Measurements from ENCODE around the gene SLC35A4. TPM values are rescaled to one million over a fixed set of nuclear protein-coding genes. Genes with fewer than 3 reads are reported as not detected.

SLC35A4 gene
- total and polyA plus RNA-seq, 2 of the 13 experiments (the other 11 are each of a cell fraction or from before 2014, with no cell fraction given), result 0.71 to 4.0 TPM

DNA sequence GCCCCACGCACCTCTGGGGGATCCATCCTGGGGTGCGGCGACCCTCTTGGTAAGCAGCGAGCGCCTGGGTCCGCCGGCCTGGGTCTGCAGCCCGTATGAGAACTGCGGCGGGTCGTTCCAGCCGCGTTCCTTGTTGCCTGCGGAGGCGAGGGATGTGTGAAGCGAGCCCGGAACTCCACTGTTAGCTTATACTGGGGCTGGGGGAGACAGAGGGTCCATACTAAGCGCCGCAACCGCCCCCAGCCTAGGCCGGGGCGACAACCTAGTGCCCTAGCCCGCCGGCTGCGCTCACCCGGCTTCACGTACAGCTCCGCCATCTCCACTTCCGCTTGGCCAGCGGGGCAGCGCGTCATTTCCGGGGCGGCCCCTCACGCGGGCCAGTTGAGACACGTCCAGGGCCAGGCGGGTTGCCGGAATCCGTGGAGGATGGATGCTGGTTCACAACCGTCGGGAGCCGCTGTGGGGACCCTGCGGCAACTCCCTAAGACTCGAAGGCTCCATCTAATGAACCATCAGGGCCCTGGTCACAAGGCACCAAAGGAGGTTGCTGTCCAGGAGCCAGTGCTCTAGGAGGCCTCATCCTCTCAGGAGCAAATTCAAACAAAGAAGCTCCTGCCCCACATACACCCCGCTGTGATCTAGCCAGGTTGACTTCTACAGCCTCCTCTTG is 7.4 kb upstream of the SLC35A4 start, which contains the start of gene SRA1 (continued):
- TF ChIP-seq, protein P1, sequence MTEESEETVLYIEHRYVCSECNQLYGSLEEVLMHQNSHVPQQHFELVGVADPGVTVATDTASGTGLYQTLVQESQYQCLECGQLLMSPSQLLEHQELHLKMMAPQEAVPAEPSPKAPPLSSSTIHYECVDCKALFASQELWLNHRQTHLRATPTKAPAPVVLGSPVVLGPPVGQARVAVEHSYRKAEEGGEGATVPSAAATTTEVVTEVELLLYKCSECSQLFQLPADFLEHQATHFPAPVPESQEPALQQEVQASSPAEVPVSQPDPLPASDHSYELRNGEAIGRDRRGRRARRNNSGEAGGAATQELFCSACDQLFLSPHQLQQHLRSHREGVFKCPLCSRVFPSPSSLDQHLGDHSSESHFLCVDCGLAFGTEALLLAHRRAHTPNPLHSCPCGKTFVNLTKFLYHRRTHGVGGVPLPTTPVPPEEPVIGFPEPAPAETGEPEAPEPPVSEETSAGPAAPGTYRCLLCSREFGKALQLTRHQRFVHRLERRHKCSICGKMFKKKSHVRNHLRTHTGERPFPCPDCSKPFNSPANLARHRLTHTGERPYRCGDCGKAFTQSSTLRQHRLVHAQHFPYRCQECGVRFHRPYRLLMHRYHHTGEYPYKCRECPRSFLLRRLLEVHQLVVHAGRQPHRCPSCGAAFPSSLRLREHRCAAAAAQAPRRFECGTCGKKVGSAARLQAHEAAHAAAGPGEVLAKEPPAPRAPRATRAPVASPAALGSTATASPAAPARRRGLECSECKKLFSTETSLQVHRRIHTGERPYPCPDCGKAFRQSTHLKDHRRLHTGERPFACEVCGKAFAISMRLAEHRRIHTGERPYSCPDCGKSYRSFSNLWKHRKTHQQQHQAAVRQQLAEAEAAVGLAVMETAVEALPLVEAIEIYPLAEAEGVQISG (CRISPR knock-in tag; IDR thresholded peaks at IDR 0.05), result peak; percentile 92
- TF ChIP-seq ZFP36L1 (CRISPR knock-in tag; IDR thresholded peaks at IDR 0.05) (no peak), HMGA1 (CRISPR knock-in tag; conservative IDR thresholded peaks at IDR 0.05) (no peak), ISL2 (CRISPR knock-in tag; IDR thresholded peaks at IDR 0.05) (peak; percentile 58), ZNF264 (CRISPR knock-in tag; IDR thresholded peaks at IDR 0.05) (peak; percentile 24; the same call in 1 of the 2 replicates), EEA1 (CRISPR knock-in tag; IDR thresholded peaks at IDR 0.05; ENCODE audit: borderline replicate concordance) (peak; percentile 92; the same call in 1 of the 2 replicates), CBFB (CRISPR knock-in tag; IDR thresholded peaks at IDR 0.05) (peak; percentile 91), ATRX (CRISPR knock-in tag; IDR thresholded peaks at IDR 0.05; ENCODE audit: borderline replicate concordance) (no peak), LCORL (IDR thresholded peaks at IDR 0.05) (no peak), LCORL (CRISPR knock-in tag; IDR thresholded peaks at IDR 0.05) (peak; percentile 49; the same call in 1 of the 2 replicates), TEAD3 (CRISPR knock-in tag; optimal IDR thresholded peaks at IDR 0.05; ENCODE audit: borderline replicate concordance) (peak; percentile 67), HDAC2 (CRISPR knock-in tag; IDR thresholded peaks at IDR 0.05) (peak; percentile 58), NFIC (IDR thresholded peaks at IDR 0.05; ENCODE audit: low read length) (no peak), SRSF4 (IDR thresholded peaks at IDR 0.05; ENCODE audit: low read depth, low read length, poor library complexity, severe bottlenecking) (peak; percentile 52)
- TF ChIP-seq, protein P2, sequence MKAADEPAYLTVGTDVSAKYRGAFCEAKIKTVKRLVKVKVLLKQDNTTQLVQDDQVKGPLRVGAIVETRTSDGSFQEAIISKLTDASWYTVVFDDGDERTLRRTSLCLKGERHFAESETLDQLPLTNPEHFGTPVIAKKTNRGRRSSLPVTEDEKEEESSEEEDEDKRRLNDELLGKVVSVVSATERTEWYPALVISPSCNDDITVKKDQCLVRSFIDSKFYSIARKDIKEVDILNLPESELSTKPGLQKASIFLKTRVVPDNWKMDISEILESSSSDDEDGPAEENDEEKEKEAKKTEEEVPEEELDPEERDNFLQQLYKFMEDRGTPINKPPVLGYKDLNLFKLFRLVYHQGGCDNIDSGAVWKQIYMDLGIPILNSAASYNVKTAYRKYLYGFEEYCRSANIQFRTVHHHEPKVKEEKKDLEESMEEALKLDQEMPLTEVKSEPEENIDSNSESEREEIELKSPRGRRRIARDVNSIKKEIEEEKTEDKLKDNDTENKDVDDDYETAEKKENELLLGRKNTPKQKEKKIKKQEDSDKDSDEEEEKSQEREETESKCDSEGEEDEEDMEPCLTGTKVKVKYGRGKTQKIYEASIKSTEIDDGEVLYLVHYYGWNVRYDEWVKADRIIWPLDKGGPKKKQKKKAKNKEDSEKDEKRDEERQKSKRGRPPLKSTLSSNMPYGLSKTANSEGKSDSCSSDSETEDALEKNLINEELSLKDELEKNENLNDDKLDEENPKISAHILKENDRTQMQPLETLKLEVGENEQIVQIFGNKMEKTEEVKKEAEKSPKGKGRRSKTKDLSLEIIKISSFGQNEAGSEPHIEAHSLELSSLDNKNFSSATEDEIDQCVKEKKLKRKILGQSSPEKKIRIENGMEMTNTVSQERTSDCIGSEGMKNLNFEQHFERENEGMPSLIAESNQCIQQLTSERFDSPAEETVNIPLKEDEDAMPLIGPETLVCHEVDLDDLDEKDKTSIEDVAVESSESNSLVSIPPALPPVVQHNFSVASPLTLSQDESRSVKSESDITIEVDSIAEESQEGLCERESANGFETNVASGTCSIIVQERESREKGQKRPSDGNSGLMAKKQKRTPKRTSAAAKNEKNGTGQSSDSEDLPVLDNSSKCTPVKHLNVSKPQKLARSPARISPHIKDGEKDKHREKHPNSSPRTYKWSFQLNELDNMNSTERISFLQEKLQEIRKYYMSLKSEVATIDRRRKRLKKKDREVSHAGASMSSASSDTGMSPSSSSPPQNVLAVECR (CRISPR knock-in tag; IDR thresholded peaks at IDR 0.05; ENCODE audit: borderline replicate concordance), result peak; percentile 95
- TF ChIP-seq, protein P3, sequence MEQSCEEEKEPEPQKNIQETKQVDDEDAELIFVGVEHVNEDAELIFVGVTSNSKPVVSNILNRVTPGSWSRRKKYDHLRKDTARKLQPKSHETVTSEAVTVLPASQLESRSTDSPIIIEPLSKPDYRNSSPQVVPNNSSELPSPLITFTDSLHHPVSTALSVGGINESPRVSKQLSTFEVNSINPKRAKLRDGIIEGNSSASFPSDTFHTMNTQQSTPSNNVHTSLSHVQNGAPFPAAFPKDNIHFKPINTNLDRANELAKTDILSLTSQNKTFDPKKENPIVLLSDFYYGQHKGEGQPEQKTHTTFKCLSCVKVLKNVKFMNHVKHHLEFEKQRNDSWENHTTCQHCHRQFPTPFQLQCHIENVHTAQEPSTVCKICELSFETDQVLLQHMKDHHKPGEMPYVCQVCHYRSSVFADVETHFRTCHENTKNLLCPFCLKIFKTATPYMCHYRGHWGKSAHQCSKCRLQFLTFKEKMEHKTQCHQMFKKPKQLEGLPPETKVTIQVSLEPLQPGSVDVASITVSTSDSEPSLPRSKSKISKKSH (CRISPR knock-in tag; IDR thresholded peaks at IDR 0.05; ENCODE audit: borderline replicate concordance), result peak; percentile 60; the same call in 1 of the 2 replicates
- TF ChIP-seq, protein P4, sequence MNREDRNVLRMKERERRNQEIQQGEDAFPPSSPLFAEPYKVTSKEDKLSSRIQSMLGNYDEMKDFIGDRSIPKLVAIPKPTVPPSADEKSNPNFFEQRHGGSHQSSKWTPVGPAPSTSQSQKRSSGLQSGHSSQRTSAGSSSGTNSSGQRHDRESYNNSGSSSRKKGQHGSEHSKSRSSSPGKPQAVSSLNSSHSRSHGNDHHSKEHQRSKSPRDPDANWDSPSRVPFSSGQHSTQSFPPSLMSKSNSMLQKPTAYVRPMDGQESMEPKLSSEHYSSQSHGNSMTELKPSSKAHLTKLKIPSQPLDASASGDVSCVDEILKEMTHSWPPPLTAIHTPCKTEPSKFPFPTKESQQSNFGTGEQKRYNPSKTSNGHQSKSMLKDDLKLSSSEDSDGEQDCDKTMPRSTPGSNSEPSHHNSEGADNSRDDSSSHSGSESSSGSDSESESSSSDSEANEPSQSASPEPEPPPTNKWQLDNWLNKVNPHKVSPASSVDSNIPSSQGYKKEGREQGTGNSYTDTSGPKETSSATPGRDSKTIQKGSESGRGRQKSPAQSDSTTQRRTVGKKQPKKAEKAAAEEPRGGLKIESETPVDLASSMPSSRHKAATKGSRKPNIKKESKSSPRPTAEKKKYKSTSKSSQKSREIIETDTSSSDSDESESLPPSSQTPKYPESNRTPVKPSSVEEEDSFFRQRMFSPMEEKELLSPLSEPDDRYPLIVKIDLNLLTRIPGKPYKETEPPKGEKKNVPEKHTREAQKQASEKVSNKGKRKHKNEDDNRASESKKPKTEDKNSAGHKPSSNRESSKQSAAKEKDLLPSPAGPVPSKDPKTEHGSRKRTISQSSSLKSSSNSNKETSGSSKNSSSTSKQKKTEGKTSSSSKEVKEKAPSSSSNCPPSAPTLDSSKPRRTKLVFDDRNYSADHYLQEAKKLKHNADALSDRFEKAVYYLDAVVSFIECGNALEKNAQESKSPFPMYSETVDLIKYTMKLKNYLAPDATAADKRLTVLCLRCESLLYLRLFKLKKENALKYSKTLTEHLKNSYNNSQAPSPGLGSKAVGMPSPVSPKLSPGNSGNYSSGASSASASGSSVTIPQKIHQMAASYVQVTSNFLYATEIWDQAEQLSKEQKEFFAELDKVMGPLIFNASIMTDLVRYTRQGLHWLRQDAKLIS (CRISPR knock-in tag; IDR thresholded peaks at IDR 0.05), result peak; percentile 37; the same call in 1 of the 2 replicates

Measured in HepG2 (cell line).